ENCODE data around the gene JPH2.

GRCh38 chr20:44067650-44068081 is 119.3 kb downstream of the JPH2 start:
- TF ChIP-seq CTCF (IDR thresholded peaks at IDR 0.05) = no peak
- no peak for TF ChIP-seq POLR2A (IDR thresholded peaks at IDR 0.05)
